HG02943 (cell line): ENCODE results near the gene GPC1.

Experiments used
- ATAC-seq: cut with Tn5 transposase; IDR thresholded peaks from one replicate; pipeline ENCODE4 v1.9.1; 2021; ENCODE audit warnings: mild to moderate bottlenecking, low read depth, moderate library complexity; ENCODE audit not compliant: unreplicated experiment

The GPC1 gene

DNA sequence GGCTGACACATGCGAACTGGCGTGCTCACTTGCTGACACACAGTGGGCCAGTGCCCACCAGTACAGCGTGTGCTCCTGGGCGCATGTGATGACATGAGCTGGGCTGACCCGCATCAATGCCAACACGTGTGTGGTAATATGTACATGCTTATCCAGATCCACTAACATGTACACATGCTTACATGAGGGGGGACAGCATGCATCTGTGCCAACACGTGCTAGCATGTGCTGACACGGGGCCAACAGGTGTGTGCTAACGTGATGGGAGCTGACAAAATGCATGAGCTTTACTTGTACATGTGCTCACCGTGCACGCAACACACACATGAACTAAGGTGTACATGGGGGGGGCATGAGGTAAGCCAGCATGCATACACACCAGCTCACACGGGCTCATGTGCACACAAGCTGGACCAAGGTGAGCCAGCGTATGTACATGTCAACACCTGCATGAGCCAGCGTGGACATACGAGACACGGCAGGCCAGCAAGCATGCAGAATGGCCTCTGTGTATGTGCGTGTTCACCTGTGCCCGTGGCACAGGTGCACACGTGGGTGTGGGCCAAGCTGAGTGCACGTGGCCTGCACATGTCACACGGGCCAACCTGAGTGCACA lies 28.5 kb downstream of the GPC1 start:
- no peak for ATAC-seq

DNA sequence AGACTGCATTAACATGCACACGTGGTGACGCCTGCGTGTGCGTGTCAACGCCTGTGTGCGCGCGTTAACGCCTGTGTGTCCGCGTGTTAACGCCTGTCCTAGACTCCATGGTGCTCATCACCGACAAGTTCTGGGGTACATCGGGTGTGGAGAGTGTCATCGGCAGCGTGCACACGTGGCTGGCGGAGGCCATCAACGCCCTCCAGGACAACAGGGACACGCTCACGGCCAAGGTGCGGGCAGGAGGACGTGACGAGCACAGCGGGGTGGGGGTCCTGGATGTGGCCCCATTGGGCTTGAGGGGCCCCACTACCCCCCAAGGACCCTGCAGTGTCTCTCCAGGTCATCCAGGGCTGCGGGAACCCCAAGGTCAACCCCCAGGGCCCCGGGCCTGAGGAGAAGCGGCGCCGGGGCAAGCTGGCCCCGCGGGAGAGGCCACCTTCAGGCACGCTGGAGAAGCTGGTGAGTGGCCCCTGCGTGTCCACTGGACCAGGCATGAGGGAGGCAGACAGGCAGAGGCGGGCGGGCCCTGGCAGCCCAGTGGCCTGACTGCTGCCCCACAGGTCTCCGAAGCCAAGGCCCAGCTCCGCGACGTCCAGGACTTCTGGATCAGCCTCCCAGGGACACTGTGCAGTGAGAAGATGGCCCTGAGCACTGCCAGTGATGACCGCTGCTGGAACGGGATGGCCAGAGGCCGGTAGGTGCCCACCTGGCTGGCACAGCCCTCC lies 29.2 kb downstream of the GPC1 start:
- ATAC-seq: no peak

DNA sequence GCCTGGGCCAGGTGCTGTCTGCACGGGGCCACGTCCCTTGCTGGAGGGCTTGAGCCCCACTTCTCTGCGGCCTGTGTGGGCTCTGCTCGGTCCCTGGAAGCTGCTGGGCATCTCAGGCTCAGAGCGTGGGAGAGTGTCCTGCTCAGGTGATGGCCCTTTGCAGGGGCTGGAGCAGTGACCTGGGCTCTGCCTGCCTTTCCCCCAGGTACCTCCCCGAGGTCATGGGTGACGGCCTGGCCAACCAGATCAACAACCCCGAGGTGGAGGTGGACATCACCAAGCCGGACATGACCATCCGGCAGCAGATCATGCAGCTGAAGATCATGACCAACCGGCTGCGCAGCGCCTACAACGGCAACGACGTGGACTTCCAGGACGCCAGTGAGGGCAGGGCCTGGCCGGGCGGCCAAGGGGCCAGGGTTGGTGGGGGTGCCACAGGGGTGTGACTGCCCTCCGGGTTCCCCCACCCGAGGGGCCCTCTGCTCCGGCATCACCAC lies 29.9 kb downstream of the GPC1 start:
- ATAC-seq: no peak

DNA sequence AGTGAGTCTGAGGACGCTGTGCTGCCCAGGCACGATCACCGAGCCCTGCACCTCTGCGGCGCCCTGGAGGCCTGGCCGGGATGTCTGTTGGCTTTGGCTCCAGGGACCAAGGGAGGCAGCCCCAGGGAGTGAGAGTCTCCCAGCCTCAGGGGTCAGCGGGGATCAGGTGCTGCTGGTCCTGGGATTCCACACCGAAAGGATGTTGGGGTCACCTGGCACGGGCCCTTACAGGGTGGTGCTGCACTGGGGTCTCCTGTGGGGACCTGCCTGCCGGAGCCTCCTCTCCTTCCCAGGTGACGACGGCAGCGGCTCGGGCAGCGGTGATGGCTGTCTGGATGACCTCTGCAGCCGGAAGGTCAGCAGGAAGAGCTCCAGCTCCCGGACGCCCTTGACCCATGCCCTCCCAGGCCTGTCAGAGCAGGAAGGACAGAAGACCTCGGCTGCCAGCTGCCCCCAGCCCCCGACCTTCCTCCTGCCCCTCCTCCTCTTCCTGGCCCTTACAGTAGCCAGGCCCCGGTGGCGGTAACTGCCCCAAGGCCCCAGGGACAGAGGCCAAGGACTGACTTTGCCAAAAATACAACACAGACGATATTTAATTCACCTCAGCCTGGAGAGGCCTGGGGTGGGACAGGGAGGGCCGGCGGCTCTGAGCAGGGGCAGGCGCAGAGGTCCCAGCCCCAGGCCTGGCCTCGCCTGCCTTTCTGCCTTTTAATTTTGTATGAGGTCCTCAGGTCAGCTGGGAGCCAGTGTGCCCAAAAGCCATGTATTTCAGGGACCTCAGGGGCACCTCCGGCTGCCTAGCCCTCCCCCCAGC lies 30.5 kb downstream of the GPC1 start:
- ATAC-seq: no peak

DNA sequence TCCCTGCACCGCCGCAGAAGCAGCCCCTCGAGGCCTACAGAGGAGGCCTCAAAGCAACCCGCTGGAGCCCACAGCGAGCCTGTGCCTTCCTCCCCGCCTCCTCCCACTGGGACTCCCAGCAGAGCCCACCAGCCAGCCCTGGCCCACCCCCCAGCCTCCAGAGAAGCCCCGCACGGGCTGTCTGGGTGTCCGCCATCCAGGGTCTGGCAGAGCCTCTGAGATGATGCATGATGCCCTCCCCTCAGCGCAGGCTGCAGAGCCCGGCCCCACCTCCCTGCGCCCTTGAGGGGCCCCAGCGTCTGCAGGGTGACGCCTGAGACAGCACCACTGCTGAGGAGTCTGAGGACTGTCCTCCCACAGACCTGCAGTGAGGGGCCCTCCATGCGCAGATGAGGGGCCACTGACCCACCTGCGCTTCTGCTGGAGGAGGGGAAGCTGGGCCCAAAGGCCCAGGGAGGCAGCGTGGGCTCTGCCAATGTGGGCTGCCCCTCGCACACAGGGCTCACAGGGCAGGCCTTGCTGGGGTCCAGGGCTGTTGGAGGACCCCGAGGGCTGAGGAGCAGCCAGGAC lies 31.2 kb downstream of the GPC1 start:
- ATAC-seq: no peak

DNA sequence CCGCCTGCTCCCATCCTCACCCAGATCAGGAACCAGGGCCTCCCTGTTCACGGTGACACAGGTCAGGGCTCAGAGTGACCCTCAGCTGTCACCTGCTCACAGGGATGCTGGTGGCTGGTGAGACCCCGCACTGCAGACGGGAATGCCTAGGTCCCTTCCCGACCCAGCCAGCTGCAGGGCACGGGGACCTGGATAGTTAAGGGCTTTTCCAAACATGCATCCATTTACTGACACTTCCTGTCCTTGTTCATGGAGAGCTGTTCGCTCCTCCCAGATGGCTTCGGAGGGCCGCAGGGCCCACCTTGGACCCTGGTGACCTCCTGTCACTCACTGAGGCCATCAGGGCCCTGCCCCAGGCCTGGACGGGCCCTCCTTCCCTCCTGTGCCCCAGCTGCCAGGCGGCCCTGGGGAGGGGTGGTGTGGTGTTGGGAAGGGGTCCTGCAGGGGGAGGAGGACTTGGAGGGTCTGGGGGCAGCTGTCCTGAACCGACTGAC lies 31.7 kb downstream of the GPC1 start:
- ATAC-seq: no peak

DNA sequence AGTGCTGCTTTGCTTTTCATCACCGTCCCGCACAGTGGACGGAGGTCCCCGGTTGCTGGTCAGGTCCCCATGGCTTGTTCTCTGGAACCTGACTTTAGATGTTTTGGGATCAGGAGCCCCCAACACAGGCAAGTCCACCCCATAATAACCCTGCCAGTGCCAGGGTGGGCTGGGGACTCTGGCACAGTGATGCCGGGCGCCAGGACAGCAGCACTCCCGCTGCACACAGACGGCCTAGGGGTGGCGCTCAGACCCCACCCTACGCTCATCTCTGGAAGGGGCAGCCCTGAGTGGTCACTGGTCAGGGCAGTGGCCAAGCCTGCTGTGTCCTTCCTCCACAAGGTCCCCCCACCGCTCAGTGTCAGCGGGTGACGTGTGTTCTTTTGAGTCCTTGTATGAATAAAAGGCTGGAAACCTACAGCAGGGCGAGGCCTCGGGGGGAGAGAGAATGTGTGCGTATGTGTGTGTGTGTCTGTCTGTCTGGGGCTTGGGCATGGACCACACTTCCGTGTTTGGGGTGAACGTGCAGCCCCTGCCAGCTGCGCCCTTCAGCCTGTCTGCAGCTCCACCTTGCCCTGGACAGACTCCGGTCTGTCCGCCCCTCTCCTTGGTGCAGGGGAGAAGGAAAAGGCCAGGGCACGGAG lies 32.3 kb downstream of the GPC1 start:
- no peak for ATAC-seq

DNA sequence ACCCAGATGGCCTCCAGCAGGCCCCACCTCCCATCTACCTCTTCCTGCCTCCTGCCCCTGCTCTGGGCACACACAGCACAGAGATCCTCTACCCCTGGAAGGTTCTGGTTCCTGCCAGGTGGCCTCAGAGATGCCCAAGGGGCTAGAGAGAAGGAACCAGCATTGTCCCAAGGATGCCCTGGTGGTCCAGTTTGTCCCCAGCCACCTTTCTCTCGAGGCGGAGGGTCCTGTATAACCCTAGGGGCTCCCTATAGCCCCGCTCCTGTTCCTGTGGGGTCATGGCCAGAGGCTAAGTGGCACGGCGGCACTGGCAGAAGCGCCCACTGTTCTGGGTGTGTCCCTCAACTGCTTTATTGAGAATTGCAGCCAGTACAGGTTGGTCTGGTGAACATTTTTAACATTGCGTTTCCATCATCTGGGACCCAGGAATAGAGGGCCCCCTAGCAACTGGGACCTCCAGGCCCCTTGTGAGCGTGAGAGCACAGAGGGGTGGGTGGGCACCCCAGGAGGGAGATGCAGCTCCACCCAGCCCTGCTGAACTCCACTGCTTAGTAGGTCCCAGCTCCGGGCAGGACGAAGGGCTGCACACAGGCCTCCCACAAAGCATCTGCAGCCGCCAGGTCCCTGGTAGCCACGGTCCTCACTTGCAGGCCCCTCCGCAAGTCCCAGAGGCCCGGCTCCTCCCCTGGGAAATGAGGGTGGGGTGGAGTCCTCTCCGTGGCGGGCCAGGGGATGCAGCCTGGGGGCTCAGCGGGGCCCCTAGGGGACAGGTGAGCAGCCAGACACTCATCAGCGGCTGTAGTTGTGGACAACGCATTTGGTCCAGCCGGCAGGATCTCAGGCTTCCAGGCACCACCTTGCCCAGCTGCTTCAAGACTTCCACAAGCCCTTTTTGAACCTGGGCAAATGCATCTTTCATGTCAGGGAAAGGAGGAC lies 33.1 kb downstream of the GPC1 start:
- no peak for ATAC-seq

DNA sequence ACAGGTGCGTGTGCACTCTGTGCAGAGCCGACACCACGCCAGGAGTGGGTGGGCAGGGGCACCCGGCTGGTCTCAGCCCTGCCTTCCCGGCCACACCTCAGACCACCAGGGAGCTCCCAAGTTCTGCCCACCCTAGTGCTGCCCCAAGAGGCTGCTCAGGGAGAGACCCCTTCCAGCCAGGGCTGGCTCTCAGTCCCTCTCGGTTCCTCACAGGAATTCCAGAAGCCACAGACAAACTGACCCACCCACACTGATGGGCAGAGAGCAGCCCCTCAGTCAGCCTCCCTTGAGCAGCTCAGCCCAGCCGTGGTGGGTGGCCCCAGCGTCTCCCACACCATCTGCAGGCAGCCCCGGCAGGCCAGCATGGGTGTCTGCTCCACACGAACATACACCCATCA lies 33.8 kb downstream of the GPC1 start:
- ATAC-seq: no peak

DNA sequence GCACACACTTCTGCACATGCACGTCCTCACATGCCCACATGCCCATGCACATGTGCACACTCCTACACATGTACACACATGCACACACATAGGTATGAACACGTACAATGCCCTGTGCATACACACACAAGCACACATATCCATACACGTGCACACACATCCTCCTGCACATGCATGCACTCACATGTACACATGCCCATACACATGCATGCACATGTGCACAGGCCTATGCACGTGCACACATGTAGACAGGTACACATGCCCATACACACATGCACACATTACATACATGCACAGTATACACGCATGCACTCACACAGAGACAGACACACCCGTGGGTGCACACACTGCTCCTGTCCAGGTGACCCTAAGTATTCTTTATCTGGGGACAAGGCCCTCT lies 34.3 kb downstream of the GPC1 start:
- ATAC-seq: no peak

DNA sequence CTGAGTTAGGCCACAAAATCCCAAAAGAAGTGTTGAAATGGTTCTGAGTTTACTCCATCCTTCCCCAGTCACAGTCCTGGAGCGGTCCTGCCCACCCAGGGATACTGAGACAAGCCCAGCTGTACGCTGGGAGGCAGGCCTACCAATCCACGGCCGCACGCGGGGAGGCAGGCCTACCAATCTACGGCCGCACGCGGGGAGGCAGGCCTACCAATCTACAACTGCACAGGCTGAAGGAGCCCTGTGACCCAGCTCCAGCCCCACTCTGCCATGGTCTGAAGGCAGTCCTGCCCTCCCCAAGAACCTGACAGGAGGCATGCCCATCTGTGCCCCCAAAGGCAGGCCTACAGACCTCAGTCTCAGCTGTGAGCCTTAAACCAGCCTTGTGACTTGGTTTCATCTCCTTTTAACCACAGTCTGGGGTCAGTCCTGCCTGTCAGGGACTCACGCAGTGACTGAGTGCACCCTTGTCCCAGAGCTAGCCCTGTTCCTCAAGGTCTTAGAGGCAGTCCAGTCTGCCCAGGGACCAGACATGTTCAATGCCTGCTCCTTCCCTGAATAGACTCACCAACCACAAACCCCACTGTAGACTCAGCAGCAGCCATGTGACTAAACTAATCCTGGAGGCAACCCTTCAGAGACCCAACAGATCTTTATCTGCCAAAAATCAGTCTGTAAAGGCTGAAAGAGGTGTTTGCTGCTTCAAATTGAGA lies 36.8 kb downstream of the GPC1 start:
- no peak for ATAC-seq

DNA sequence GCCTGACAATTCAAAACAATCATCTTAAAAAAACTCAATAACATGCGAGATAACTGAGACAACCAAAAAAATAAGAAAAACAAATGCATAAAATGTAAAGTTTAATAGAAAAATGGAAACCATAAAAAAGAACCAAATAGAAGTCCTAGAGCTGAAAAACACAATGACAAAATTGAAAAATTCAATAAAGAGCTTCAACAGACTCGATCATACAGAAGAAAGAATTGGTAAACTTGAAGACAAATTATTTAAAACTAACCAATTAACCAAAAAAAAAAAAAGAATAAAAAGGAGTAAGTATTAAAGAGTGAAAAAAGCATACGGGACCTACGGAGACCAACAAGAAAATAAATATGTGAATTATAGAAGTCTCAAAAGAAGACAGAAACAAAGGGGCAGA lies 37.7 kb downstream of the GPC1 start:
- no peak for ATAC-seq

DNA sequence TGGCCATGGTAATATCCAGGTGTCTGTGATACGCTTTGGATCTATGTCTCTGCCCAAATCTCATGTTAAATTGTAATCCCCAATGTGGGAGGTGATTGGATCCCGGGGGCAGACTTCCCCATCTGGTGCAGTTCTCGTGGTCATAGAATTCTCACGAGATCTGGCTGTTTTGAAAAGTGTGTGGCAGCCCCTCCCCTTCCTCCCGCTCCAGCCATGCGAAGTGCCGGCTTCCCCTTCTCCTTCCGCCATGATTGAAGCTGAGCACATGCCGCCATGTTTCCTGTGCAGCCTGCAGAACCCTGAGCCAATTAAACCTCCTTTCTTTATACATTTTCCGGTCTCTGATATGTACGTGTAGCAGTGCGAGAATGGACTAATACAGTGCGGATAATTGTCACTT lies 42.5 kb downstream of the GPC1 start:
- no peak for ATAC-seq

DNA sequence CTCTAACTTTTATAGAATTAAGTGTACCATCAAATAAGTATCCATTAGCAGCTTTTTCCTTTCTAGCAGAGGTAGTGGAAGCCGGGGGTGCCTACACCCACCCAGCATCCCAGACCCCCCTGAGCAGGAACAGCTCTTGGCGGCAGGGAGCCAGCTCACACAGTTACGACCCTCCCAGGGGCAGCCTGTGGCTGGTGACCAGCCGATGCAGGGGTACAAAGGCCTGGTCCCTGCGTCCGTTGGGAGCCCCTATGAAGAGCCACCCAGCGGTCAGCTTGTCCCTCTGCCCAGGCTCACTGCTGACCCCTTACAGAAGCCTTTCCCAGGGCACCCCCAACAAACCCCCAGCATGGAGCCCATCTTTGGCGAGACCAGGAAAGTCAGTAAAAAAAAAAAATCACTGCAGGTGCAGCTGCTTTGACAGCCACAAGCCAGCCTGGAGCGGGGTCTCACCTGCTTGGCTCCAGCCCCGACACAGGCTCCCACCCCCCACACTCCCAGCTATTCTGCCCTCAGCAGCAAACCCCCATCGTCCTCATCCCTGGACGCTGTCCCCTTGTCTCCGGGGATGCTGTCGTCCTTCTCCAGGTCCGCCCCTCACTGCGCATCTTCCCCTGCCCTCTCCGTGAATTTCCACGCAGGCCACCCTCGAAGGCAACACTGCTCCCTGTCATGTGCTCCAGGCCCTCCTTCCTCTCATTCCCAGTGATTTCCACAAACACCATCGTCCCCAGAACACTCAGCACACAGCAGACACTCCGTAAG lies 43.1 kb downstream of the GPC1 start:
- no peak for ATAC-seq

DNA sequence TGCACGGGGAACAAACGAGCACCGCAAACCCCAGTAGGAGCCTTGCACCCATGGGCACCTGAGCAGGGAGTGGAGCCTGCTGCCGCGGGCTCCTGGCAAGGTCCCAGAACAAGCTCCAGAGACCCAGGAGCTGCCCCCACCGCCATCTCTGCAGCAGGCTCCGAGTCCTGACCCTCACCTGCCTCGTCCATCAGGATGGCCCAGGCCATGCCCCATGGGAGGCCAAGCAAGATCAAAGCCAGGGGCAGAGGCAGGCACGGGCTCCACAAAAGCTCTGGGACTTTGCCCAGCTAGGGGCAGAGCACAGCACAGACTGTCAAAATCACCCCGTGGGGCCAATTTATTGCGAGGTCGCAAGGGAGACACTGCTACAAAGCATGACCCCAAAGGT lies 43.6 kb downstream of the GPC1 start:
- ATAC-seq: no peak

DNA sequence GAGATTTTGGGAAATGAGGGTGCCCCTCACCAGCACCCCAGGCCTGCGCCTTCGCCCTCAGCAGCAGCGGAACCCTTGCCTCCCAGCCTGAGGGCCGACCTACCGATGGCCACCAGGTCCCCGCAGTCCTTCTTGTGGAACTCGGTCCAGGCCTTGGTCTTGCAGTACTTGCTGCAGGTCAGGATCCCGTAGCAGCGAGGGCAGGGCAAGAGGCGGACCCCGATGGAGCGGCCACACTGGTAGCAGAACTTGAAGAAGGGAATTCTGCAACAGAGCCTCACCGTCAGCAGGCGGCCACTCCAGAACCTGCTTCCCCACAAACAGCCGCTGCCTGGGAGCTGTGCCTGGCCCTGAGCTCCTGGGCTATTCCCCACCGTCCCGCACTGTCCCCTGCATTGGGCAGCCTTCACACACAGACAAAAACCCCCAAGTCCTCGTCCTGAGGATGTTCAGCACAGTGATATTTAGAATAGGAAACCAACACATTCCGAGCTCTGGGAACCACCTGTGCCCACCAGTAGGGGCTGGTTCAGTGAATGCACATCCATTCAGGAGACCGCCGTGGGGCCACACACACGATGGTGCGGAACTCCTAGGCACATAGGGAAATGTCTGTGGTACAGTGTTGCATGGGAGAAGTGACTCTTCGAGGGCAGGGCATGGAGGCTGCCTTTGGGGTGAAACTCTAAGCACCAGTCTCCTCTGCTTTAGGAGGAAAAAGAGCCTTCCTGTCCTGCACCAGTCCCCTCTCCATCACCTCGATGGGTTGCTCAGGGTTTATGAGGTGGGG lies 45.6 kb downstream of the GPC1 start:
- no peak for ATAC-seq

DNA sequence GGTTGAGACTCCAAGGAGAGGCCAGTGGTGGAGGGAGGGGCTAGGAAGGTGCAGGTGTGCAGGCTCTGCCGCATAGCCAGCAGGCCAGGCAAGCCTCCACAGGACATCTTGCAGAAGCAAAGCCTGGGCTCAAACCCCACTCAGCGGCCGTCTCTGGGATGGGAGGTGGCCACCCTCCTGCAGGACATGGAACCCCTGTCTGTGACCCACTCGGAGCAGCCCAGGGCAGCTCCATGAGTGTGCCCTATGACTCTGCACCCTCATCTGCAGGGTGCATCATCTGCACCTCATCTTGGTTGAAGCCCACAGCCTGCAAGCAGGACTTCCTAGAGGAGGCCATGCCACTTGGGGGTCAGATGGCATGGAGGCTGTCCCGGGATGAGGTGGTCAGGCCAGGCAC lies 46.3 kb downstream of the GPC1 start:
- ATAC-seq: no peak
